Measurements from ENCODE around the gene ZMYM2. TPM values are rescaled to one million over a fixed set of nuclear protein-coding genes. Genes with fewer than 3 reads are reported as not detected.

The ZMYM2 gene
- total and polyA plus RNA-seq, 2 of the 13 experiments (the other 11 are each of a cell fraction or from before 2014, with no cell fraction given) = 22.4 to 40.8 TPM

DNA sequence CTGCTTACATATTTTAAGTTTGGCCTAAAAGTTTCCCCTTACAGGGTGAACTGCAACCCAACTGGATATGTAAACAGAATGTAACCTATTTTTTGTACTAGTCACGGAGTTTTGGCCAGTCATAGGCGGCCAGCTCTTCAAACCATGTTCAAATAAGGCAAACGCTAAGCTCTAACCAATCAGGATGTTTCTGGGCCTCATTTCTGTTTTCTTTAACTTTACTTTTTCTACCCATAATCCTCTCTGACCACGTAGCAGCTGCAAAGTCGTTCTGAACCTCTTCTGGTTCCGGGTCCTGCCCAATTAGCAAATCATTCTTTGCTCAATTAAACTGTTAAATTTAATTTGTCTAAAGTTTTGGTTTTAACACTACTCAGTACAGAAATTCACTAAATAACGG is 8.2 kb upstream of the ZMYM2 start (continued):
- TF ChIP-seq TCF12 (IDR thresholded peaks at IDR 0.05) (no peak), TCF12 (CRISPR knock-in tag; IDR thresholded peaks at IDR 0.05) (no peak), ZNF335 (CRISPR knock-in tag; IDR thresholded peaks at IDR 0.05) (no peak), ZNF713 (CRISPR knock-in tag; IDR thresholded peaks at IDR 0.05) (no peak), CENPX (CRISPR knock-in tag; IDR thresholded peaks at IDR 0.05) (no peak), ZNF367 (CRISPR knock-in tag; IDR thresholded peaks at IDR 0.05; ENCODE audit: borderline replicate concordance) (no peak), ZSCAN30 (CRISPR knock-in tag; IDR thresholded peaks at IDR 0.05) (no peak), SNAPC2 (CRISPR knock-in tag; IDR thresholded peaks at IDR 0.05) (no peak), KAT7 (CRISPR knock-in tag; IDR thresholded peaks at IDR 0.05; ENCODE audit: borderline replicate concordance) (no peak), MBNL3 (CRISPR knock-in tag; conservative IDR thresholded peaks at IDR 0.05) (no peak), ZBTB39 (CRISPR knock-in tag; IDR thresholded peaks at IDR 0.05) (no peak), HCFC1 (IDR thresholded peaks at IDR 0.05; ENCODE audit: low read depth, low read length) (no peak), ETV6 (CRISPR knock-in tag; conservative IDR thresholded peaks at IDR 0.05) (no peak), ZSCAN25 (CRISPR knock-in tag; IDR thresholded peaks at IDR 0.05) (no peak), SRF (IDR thresholded peaks at IDR 0.05; ENCODE audit: low read depth, low read length) (peak; percentile 65; the same call in 1 of the 2 replicates), ZNF143 (CRISPR knock-in tag; IDR thresholded peaks at IDR 0.05) (peak; percentile 59; the same call in 1 of the 2 replicates), CENPT (CRISPR knock-in tag; IDR thresholded peaks at IDR 0.05; ENCODE audit: low read depth) (no peak), NFYC (CRISPR knock-in tag; IDR thresholded peaks at IDR 0.05) (peak; percentile 27; the same call in 1 of the 2 replicates)
- TF ChIP-seq, protein P1, sequence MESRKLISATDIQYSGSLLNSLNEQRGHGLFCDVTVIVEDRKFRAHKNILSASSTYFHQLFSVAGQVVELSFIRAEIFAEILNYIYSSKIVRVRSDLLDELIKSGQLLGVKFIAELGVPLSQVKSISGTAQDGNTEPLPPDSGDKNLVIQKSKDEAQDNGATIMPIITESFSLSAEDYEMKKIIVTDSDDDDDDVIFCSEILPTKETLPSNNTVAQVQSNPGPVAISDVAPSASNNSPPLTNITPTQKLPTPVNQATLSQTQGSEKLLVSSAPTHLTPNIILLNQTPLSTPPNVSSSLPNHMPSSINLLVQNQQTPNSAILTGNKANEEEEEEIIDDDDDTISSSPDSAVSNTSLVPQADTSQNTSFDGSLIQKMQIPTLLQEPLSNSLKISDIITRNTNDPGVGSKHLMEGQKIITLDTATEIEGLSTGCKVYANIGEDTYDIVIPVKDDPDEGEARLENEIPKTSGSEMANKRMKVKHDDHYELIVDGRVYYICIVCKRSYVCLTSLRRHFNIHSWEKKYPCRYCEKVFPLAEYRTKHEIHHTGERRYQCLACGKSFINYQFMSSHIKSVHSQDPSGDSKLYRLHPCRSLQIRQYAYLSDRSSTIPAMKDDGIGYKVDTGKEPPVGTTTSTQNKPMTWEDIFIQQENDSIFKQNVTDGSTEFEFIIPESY (CRISPR knock-in tag; IDR thresholded peaks at IDR 0.05) = no peak
- TF ChIP-seq, protein P2, sequence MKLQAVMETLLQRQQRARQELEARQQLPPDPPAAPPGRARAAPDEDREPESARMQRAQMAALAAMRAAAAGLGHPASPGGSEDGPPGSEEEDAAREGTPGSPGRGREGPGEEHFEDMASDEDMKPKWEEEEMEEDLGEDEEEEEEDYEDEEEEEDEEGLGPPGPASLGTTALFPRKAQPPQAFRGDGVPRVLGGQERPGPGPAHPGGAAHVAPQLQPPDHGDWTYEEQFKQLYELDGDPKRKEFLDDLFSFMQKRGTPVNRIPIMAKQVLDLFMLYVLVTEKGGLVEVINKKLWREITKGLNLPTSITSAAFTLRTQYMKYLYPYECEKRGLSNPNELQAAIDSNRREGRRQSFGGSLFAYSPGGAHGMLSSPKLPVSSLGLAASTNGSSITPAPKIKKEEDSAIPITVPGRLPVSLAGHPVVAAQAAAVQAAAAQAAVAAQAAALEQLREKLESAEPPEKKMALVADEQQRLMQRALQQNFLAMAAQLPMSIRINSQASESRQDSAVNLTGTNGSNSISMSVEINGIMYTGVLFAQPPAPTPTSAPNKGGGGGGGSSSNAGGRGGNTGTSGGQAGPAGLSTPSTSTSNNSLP (IDR thresholded peaks at IDR 0.05; ENCODE audit: low read depth, low read length) = no peak
